ENCODE measurements around the gene NKX2-4.

- TF ChIP-seq PBX3 (IDR thresholded peaks at IDR 0.05) (no peak), CTCF (IDR thresholded peaks at IDR 0.05) (no peak), POLR2AphosphoS2 (conservative IDR thresholded peaks at IDR 0.05; ENCODE audit: low read length) (no peak)
These were observed 8.8 kb downstream of the NKX2-4 start for GRCh38 chr20:21388566-21388965.

Measured in A549 (cell line).